Tibial nerve (tissue), 4 donors: ENCODE results near the gene DGCR8. TPM values are rescaled to one million over a fixed set of nuclear protein-coding genes. Genes with fewer than 3 reads are reported as not detected.
"Not testable (repeated sequence)": the region's sequence is repeated elsewhere in the genome, so short reads cannot be mapped to it uniquely, and the experiment has no call there.

Source experiments
- DNase-seq, 2 donors: peaks; one replicate each; pipeline ENCODE4 v3.0.0-alpha.2; 2019; ENCODE audit warnings: low spot score in 2 of 2
- H3K27ac ChIP-seq, 4 donors: fragments of 200-600 bp; sonication (generic) in 3 of 4; one replicate each; pipeline ENCODE4 v1.5.1; 2017 to 2019; ENCODE audit warnings: mild to moderate bottlenecking in 1 of 4
- H3K27me3 ChIP-seq, 2 donors: fragments of 200-600 bp; sonication (generic) in 1 of 2; one replicate each; pipeline versions ENCODE4 v1.5.1 to v1.6.0; 2017 to 2019
- H3K36me3 ChIP-seq, 3 donors: fragments of 200-600 bp; sonication (generic); one replicate each; pipeline ENCODE4 v1.5.1; 2018 to 2019
- H3K4me1 ChIP-seq, 4 donors: fragments of 200-600 bp; sonication (generic) in 3 of 4; one replicate each; pipeline ENCODE4 v1.5.1; 2017 to 2019
- H3K4me3 ChIP-seq, 4 donors: fragments of 200-600 bp; sonication (generic) in 3 of 4; one replicate each; pipeline ENCODE4 v1.5.1; 2017 to 2019; ENCODE audit warnings: mild to moderate bottlenecking in 1 of 4, moderate library complexity in 1 of 4
- H3K9me3 ChIP-seq, 4 donors: fragments of 200-600 bp; sonication (generic) in 3 of 4; one replicate each; pipeline ENCODE4 v1.5.1; 2017 to 2019
- EP300 ChIP-seq, 2 donors: sonication (generic); formaldehyde crosslinking; IDR thresholded peaks; one replicate each; pipeline ENCODE4 v1.6.1; 2017; ENCODE audit warnings: antibody characterized with exemption in 2 of 2, mild to moderate bottlenecking in 1 of 2
- POLR2A ChIP-seq, 2 donors: fragments of 450-650 bp; IDR thresholded peaks; one replicate each; pipeline ENCODE4 v1.6.1; 2017; ENCODE audit warnings: antibody characterized with exemption in 2 of 2, mild to moderate bottlenecking in 2 of 2, moderate library complexity in 2 of 2
- WGBS, 2 donors: methylation state at CpG; one replicate each; pipeline ENCODE4 v1.1.5; 2018; 5-methylcytosine and 5-hydroxymethylcytosine counted together
- total RNA-seq, 4 donors: library from RNA; depleted of rRNA; stranded (reverse); fragments of >200 nt; gene quantifications; one replicate each; pipeline ENCODE4 v1.1.0, GENCODE V29; 2016
- TF ChIP-seq, protein P1 (sequence below), 5 experiments: fragments of 200-600 bp in 3 of 5; fragments of 450-650 bp in 2 of 5; sonication (generic) in 3 of 5; IDR thresholded peaks; one replicate each; pipeline ENCODE4 v1.5.1; 2016 to 2019; ENCODE audit warnings: antibody characterized with exemption in 5 of 5, mild to moderate bottlenecking in 3 of 5, moderate library complexity in 2 of 5

Gene DGCR8
- total RNA-seq, 4 donors from 2014 or later, result 23.0 to 35.1 (median 26.0) TPM

DNA sequence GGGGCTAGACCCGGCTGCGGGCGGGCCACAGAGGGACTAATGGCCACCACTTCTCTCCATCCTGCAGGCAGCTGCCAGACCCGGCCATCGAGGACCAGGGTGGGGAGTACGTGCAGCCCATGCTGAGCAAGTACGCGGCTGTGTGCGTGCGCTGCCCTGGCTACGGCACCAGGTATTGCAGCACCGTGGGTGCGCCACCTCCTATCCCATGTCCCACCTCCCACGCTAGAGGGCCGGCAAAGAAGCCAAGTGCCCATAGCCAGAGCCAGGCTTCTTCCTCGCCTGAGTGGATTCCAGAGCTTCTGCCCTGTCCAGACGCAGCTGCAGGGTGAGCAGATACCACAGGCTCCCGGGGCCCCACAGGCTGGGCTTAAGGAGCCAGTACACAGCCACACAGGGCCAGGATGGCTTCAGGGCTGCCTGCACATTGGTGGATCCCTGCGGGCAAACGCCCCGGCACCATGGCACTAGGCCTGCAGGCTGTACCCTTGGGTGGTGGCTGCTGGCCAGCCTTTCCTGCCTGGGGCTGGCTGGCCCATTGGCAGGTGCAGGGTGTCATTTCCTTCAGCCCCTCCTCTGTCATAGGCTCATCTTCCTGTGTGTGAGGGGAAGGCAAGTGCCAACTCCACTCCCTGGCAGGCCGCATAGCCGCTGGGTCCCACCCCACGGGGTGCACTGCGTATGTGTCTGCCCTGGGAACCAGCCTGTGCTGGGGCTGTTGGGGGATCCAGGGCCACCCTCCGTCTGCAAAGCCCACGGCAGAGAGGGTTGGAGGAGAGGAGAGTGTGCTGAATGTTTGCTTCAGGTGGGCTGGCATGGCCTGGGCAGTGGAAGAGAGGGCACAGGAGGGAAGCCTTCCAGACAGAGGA lies 16.5 kb upstream of the DGCR8 start:
- no peaks in the 10 kb centered on the region for H3K27me3 ChIP-seq
- no peak for DNase-seq
- no peaks in the 10 kb centered on the region for H3K4me1 ChIP-seq
- no peak overlapping the region for H3K27ac ChIP-seq
- no peak for TF ChIP-seq POLR2A (IDR thresholded peaks at IDR 0.05)
- TF ChIP-seq, protein P1, sequence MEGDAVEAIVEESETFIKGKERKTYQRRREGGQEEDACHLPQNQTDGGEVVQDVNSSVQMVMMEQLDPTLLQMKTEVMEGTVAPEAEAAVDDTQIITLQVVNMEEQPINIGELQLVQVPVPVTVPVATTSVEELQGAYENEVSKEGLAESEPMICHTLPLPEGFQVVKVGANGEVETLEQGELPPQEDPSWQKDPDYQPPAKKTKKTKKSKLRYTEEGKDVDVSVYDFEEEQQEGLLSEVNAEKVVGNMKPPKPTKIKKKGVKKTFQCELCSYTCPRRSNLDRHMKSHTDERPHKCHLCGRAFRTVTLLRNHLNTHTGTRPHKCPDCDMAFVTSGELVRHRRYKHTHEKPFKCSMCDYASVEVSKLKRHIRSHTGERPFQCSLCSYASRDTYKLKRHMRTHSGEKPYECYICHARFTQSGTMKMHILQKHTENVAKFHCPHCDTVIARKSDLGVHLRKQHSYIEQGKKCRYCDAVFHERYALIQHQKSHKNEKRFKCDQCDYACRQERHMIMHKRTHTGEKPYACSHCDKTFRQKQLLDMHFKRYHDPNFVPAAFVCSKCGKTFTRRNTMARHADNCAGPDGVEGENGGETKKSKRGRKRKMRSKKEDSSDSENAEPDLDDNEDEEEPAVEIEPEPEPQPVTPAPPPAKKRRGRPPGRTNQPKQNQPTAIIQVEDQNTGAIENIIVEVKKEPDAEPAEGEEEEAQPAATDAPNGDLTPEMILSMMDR (IDR thresholded peaks at IDR 0.05), result no peak
- no peak for TF ChIP-seq EP300 (IDR thresholded peaks at IDR 0.05)
- WGBS, 2 donors, result 87 to 89% methylated on average over 13 to 19 of the region's 27 CpGs
- peaks cover 0 to 78% (median 13%) of the 10 kb centered on the region in 3 donors for H3K36me3 ChIP-seq
- H3K9me3 ChIP-seq, result no peaks in the 10 kb centered on the region
- H3K4me3 ChIP-seq, result no peak overlapping the region

DNA sequence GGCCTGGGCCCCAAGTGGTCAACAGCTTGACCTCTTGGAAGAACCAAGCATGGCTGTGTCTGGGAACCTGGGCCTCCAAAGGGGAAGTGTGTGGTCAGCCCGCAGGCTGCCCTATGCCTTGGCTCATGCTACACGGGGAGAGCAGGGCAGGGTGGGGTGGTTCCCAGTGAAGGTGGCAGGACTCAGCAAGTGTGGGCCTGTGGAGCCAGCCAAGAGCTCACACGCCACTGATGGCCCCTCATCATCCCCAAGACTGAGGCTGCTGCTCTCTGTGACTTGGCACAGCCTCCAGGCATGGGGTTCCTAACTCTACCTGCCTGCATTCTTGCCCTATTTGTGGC lies 15.9 kb upstream of the DGCR8 start:
- WGBS, 2 donors, result 75 to 80% methylated on average over 1 to 3 of the region's 3 CpGs
- Histone ChIP-seq H3K4me1 (no peaks in the 10 kb centered on the region), H3K27ac (no peak overlapping the region), H3K9me3 (no peaks in the 10 kb centered on the region), H3K36me3 (peaks cover 0 to 72% (median 8%) of the 10 kb centered on the region in 3 donors), H3K4me3 (no peak overlapping the region), H3K27me3 (no peaks in the 10 kb centered on the region)
- TF ChIP-seq POLR2A (IDR thresholded peaks at IDR 0.05) (no peak), EP300 (IDR thresholded peaks at IDR 0.05) (no peak)
- TF ChIP-seq, protein P1 (IDR thresholded peaks at IDR 0.05), result no peak
- DNase-seq, result no peak

DNA sequence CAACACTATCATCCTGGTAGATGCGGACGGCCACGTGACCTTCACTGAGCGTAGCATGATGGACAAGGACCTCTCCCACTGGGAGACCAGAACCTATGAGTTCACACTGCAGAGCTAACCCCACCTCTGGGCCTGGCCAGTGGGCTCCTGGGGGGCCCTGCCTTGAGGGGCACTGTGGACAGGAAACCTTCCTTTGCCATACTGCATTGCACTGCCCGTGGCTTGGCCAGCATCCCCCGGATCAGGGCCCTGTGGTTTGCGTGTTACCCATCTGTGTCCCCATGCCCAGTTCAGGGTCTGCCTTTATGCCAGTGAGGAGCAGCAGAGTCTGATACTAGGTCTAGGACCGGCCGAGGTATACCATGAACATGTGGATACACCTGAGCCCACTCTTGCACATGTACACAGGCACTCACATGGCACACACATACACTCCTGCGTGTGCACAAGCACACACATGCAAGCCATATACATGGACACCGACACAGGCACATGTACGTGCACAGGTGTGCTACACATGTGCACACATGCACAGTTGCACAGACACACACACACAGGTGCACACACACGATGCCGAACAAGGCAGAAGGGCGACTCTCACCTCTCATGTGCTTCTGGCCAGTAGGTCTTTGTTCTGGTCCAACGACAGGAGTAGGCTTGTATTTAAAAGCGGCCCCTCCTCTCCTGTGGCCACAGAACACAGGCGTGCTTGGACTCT lies 15.3 kb upstream of the DGCR8 start:
- no peak for DNase-seq
- TF ChIP-seq POLR2A (IDR thresholded peaks at IDR 0.05) (no peak), EP300 (IDR thresholded peaks at IDR 0.05) (no peak)
- TF ChIP-seq, protein P1 (IDR thresholded peaks at IDR 0.05), result no peak
- H3K27me3 ChIP-seq, result no peaks in the 10 kb centered on the region

DNA sequence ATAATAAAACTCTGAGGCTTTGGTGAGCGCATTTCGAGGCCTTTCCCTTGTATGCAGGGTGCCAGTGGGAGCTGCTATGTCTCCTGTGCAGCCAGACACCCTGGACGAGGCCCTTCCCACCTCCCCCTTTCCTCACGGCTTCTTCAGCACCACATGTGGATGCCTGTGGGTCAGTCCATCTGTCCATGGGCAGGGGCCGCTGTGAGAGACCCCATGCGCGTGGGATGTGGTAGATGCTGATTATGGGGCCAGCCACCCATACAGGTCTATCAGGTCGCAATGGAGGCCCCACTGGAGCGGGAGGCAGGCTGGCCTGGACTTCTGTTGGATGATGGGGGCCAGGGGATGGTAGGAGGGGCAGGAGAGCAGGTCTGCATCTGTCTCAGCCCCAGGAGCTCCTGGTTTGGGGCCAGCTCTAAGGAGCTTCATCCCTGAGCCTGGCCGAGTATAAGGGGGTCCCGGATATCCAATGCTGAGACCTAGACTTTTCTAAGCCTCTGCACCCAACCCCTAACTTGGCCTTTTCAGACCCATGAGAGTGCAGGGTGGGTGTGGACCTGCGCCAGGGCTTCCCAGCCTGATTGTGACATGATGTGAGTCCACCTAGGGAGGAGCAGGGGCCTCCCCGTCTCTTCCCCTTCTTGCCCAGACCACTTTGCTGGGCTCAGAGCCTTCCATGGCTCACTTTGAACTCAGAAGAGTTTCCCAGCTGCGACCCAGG lies 14.0 kb upstream of the DGCR8 start:
- Histone ChIP-seq H3K27ac (no peak overlapping the region), H3K36me3 (peaks cover 0 to 59% (median 8%) of the 10 kb centered on the region in 3 donors), H3K4me1 (no peaks in the 10 kb centered on the region), H3K4me3 (no peak overlapping the region), H3K9me3 (no peaks in the 10 kb centered on the region), H3K27me3 (no peaks in the 10 kb centered on the region)
- WGBS, 2 donors, result 83 to 88% methylated on average over 13 to 14 of the region's 14 CpGs
- no peak for TF ChIP-seq EP300 (IDR thresholded peaks at IDR 0.05)
- no peak for TF ChIP-seq POLR2A (IDR thresholded peaks at IDR 0.05)
- no peak for DNase-seq

More for the DNA sequence above, 15.3 kb upstream of the DGCR8 start:
- Histone ChIP-seq H3K36me3 (peaks cover 0 to 72% (median 8%) of the 10 kb centered on the region in 3 donors), H3K4me1 (no peaks in the 10 kb centered on the region), H3K9me3 (no peaks in the 10 kb centered on the region), H3K4me3 (no peak overlapping the region), H3K27ac (no peak overlapping the region)
- WGBS, 2 donors, result 85 to 92% methylated on average over 15 to 16 of the region's 18 CpGs

DNA sequence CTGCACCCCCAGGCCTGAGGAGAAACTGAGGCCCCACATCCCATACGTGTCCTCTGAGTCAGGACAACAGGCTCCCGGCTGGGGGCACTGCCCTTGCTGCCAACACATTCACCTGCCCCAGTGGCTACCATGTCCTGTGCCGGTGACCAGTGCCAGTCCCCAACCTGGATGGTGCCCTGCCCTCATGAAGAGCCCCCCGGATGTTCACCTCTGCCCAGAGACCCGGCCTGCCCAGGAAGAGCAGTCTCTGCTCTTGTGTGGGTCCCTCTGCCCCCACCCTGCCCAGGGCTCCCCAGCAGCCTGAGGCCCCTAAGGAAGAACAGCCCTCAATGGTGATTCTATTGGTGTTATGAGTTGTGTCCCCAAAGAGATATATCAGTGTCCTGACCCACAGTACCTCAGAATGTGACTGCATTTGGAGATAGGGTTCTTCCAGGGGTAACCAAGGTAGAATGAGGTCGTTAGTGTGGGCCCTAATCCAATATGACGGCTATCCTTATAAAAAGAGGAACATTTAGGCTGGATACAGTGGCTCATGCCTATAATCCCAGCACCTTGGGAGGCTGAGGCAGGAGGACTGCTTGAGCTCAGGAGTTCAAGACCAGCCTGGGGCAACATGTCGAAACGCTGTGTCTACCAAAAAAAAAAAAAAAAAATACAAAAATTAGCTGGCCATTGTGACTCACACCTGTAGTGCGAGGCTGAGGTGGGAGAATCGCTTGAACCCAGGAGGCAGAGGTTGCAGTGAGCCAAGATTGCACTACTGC lies 13.2 kb upstream of the DGCR8 start:
- TF ChIP-seq EP300 (IDR thresholded peaks at IDR 0.05), result no peak
- no peak for TF ChIP-seq POLR2A (IDR thresholded peaks at IDR 0.05)
- TF ChIP-seq, protein P1 (IDR thresholded peaks at IDR 0.05), result no peak
- DNase-seq, result no peak
- Histone ChIP-seq H3K4me1 (no peaks in the 10 kb centered on the region), H3K9me3 (no peaks in the 10 kb centered on the region), H3K36me3 (peaks cover 0 to 51% (median 3%) of the 10 kb centered on the region in 3 donors), H3K4me3 (no peak overlapping the region), H3K27ac (no peak overlapping the region), H3K27me3 (no peaks in the 10 kb centered on the region)
- WGBS, 2 donors, result 91 to 93% methylated on average over 10 to 11 of the region's 11 CpGs

DNA sequence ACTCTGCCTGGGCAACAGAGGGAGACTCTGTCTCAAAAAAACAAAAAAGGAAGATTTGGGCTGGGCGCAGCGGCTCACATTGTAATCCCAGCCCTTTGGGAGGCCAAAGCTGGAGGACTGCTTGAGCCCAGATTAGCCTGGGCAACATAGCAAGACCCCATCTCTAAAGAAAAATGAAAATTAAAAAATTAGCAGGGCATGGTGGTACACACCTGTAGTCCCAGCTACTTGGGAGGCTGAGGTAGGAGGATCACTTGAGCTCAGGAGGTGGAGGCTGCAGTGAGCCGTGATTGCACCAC lies 12.7 kb upstream of the DGCR8 start:
- H3K9me3 ChIP-seq, H3K4me3 ChIP-seq, H3K27ac ChIP-seq, DNase-seq, H3K27me3 ChIP-seq, H3K4me1 ChIP-seq: not testable (repeated sequence)
- WGBS, 2 donors, result 95 to 96% methylated on average over 3 of the region's 3 CpGs
- H3K36me3 ChIP-seq, result peaks cover 0 to 46% (median 0%) of the 10 kb centered on the region in 3 donors
